Measurements from ENCODE around the gene MEIKIN. TPM values are rescaled to one million over a fixed set of nuclear protein-coding genes. Genes with fewer than 3 reads are reported as not detected.
"Not testable (repeated sequence)": the region's sequence is repeated elsewhere in the genome, so short reads cannot be mapped to it uniquely, and the experiment has no call there.

The MEIKIN gene
- total RNA-seq, 5 donors from 2014 or later (not counting 1 experiment from before 2014, with no cell fraction given): 0.22 to 1.6 (median 0.73) TPM; not detected in 1

DNA sequence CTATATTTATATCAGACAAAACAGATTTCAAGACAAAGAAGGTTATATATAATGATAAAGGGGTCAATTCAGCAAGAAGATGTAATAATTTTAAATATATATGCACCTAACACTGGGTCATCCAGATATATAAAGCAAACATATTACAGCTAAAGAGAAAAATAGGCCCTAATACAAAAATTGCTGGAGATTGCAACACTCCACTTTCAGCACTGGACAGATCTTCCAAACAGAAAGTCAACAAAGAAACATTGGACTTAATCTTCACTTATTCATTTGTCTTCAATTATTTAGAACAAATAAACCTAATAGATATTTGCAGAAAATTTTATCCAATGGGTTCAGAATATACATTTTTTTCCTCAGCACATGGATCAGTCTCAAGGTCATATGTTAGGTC lies 45.8 kb downstream of the MEIKIN start:
- no peak overlapping the region for H3K4me3 ChIP-seq (ENCODE audit: control insufficient read depth in 1 of 2, extremely low read depth in 1 of 2, low read length in 1 of 2)
- peaks cover 4% of the 10 kb centered on the region for H3K9me3 ChIP-seq
- Mint-ChIP-seq H3K27ac (no peak overlapping the region), H3K9me3 (peaks cover 33 to 43% (median 36%) of the 10 kb centered on the region in 3 donors), H3K4me3 (no peak overlapping the region), H3K27me3 (peaks cover 0 to 16% of the 10 kb centered on the region in 2 donors), H3K36me3 (peaks cover 47% of the 10 kb centered on the region), H3K4me1 (peaks cover 13 to 28% (median 18%) of the 10 kb centered on the region in 3 donors)
- H3K27me3 ChIP-seq (replicated peaks in 1 of 2; ENCODE audit: control insufficient read depth in 2 of 2, extremely low read depth in 1 of 2, insufficient read depth in 2 of 2, low read length in 1 of 2): peaks cover 0 to 14% of the 10 kb centered on the region in 2 experiments
- H3K27ac ChIP-seq (ENCODE audit: low read length): no peak overlapping the region
- ATAC-seq (replicated peaks in 1 of 4) (no peak), DNase-seq (no peak)
- no peaks in the 10 kb centered on the region for H3K36me3 ChIP-seq (ENCODE audit: control insufficient read depth in 2 of 2, extremely low read depth in 1 of 2, insufficient read depth in 1 of 2, low read length in 1 of 2)
- CTCF ChIA-PET: no interaction called here
- H3K4me1 ChIP-seq (ENCODE audit: control insufficient read depth in 1 of 2, extremely low read depth in 1 of 2, insufficient read depth in 2 of 2, low read length in 2 of 2): peaks cover 0 to 15% of the 10 kb centered on the region in 2 experiments
- POLR2A ChIA-PET: no interaction called here

DNA sequence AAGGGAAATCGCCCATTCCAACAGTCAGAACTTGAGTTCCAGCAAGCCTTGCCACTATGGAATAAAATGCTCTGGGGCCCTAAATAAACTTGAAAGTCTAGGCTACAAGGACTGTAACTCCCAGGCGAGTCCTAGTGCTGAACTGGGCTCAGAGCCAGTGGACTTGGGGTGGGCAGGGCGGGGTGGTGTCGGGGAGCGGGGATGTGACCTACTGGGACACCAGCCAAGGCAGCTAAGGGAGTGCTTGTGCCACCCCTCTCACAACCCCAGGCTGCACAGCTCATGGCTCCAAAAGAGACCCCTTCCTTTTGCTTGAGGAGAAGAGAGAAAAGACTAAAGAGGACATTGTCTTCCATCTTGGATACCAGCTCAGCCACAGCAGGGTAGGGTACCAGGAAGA lies 61.5 kb downstream of the MEIKIN start:
- H3K4me1 ChIP-seq (ENCODE audit: control insufficient read depth in 1 of 2, extremely low read depth in 1 of 2, insufficient read depth in 2 of 2, low read length in 2 of 2): no peaks in the 10 kb centered on the region
- H3K4me3 ChIP-seq (ENCODE audit: control insufficient read depth in 1 of 2, extremely low read depth in 1 of 2, low read length in 1 of 2): no peak overlapping the region
- Mint-ChIP-seq H3K4me1 (no peaks in the 10 kb centered on the region), H3K4me3 (no peak overlapping the region), H3K9me3 (peaks cover 0 to 11% (median 5%) of the 10 kb centered on the region in 3 donors), H3K27me3 (no peaks in the 10 kb centered on the region), H3K27ac (no peak overlapping the region), H3K36me3 (no peaks in the 10 kb centered on the region)
- ChIA-PET CTCF (no interaction called here), POLR2A (no interaction called here)
- no peak overlapping the region for H3K27ac ChIP-seq (ENCODE audit: low read length)
- H3K27me3 ChIP-seq (replicated peaks in 1 of 2; ENCODE audit: control insufficient read depth in 2 of 2, extremely low read depth in 1 of 2, insufficient read depth in 2 of 2, low read length in 1 of 2): no peaks in the 10 kb centered on the region
- ATAC-seq (replicated peaks in 1 of 4) (no peak), DNase-seq (no peak)
- H3K36me3 ChIP-seq (ENCODE audit: control insufficient read depth in 2 of 2, extremely low read depth in 1 of 2, insufficient read depth in 1 of 2, low read length in 1 of 2): no peaks in the 10 kb centered on the region
- no peaks in the 10 kb centered on the region for H3K9me3 ChIP-seq
- no CpG with 5 or more reads among the region's 5 CpGs for WGBS (ENCODE audit: insufficient coverage)

DNA sequence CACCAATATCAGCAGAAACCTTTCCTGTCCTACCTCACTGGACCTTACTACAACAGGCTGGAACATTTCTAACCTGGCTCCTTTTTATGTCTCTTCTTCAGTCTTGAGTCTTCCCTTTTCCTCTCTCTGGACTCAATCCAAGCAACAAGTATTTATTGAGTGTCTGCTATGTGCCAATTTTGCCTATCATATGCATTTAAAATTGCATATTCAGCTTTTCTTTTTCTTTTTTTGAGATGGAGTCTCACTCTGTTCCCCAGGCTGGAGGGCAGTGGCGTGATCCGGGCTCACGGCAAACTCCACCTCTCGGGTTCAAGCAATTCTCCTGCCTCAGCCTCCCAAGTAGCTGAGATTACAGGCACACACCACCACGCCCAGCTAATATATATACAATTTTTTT lies 65.8 kb downstream of the MEIKIN start:
- no peak overlapping the region for H3K27ac Mint-ChIP-seq
- H3K4me1 Mint-ChIP-seq: no peaks in the 10 kb centered on the region
- no CpG with 5 or more reads among the region's 5 CpGs for WGBS (ENCODE audit: insufficient coverage)
- peaks cover 0 to 2% (median 0%) of the 10 kb centered on the region in 3 donors for H3K9me3 Mint-ChIP-seq
- H3K36me3 ChIP-seq (ENCODE audit: control insufficient read depth in 2 of 2, extremely low read depth in 1 of 2, insufficient read depth in 1 of 2, low read length in 1 of 2): no peaks in the 10 kb centered on the region
- ChIA-PET POLR2A (no interaction called here), CTCF (no interaction called here)
- H3K4me1 ChIP-seq (ENCODE audit: control insufficient read depth in 1 of 2, extremely low read depth in 1 of 2, insufficient read depth in 2 of 2, low read length in 2 of 2): no peaks in the 10 kb centered on the region
- no peaks in the 10 kb centered on the region for H3K9me3 ChIP-seq
- ATAC-seq (replicated peaks in 1 of 4) (no peak), DNase-seq (no peak)
- no peaks in the 10 kb centered on the region for H3K36me3 Mint-ChIP-seq
- H3K27me3 Mint-ChIP-seq: no peaks in the 10 kb centered on the region
- no peak overlapping the region for H3K27ac ChIP-seq (ENCODE audit: low read length)
- no peaks in the 10 kb centered on the region for H3K27me3 ChIP-seq (replicated peaks in 1 of 2; ENCODE audit: control insufficient read depth in 2 of 2, extremely low read depth in 1 of 2, insufficient read depth in 2 of 2, low read length in 1 of 2)
- H3K4me3 ChIP-seq (ENCODE audit: control insufficient read depth in 1 of 2, extremely low read depth in 1 of 2, low read length in 1 of 2): no peak overlapping the region
- H3K4me3 Mint-ChIP-seq: no peak overlapping the region

DNA sequence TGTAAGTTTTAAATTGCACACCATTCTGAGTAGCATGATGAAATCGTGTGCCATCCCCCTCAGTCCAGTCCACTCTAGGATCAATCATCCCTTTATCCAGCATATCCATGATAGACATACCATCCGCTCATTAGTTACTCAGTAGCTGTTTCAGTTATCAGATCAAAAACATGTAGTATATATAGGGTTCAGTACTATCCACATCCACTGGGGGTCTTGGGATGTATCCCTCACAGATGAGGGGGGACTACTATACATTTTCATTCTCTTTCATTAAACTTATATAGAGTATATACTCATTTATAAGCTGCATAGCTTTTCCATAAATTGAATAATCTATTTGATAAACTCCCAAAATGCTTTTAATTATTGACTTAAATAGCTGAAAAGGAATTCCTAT lies 67.6 kb downstream of the MEIKIN start:
- Mint-ChIP-seq H3K36me3 (peaks cover 4% of the 10 kb centered on the region), H3K4me3 (no peak overlapping the region), H3K9me3 (peaks cover 0 to 2% (median 0%) of the 10 kb centered on the region in 3 donors), H3K27me3 (no peaks in the 10 kb centered on the region), H3K4me1 (no peaks in the 10 kb centered on the region), H3K27ac (no peak overlapping the region)
- no peak overlapping the region for H3K4me3 ChIP-seq (ENCODE audit: control insufficient read depth in 1 of 2, extremely low read depth in 1 of 2, low read length in 1 of 2)
- no peaks in the 10 kb centered on the region for H3K36me3 ChIP-seq (ENCODE audit: control insufficient read depth in 2 of 2, extremely low read depth in 1 of 2, insufficient read depth in 1 of 2, low read length in 1 of 2)
- DNase-seq (no peak), ATAC-seq (replicated peaks in 1 of 4) (no peak)
- no peak overlapping the region for H3K27ac ChIP-seq (ENCODE audit: low read length)
- no peaks in the 10 kb centered on the region for H3K4me1 ChIP-seq (ENCODE audit: control insufficient read depth in 1 of 2, extremely low read depth in 1 of 2, insufficient read depth in 2 of 2, low read length in 2 of 2)
- CTCF ChIA-PET: no interaction called here
- 100% methylated on average over 1 of the region's 2 CpGs for WGBS (ENCODE audit: insufficient coverage)
- POLR2A ChIA-PET: no interaction called here
- no peaks in the 10 kb centered on the region for H3K27me3 ChIP-seq (replicated peaks in 1 of 2; ENCODE audit: control insufficient read depth in 2 of 2, extremely low read depth in 1 of 2, insufficient read depth in 2 of 2, low read length in 1 of 2)
- H3K9me3 ChIP-seq: no peaks in the 10 kb centered on the region

DNA sequence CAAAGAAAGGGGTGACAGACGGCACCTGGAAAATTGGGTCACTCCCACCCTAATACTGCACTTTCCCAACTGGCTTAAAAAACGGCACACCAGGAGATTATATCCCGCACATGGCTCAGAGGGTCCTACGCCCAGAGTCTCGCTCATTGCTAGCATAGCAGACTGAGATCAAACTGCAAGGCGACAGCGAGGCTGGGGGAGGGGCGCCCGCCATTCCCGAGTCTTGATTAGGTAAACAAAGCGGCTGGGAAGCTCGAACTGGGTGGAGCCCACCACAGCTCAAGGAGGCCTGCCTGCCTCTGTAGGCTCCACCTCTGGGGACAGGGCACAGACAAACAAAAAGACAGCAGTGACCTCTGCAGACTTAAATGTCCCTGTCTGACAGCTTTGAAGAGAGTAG lies 74.2 kb downstream of the MEIKIN start:
- ATAC-seq (replicated peaks in 1 of 4); H3K27me3 Mint-ChIP-seq; H3K27ac ChIP-seq (ENCODE audit: low read length); DNase-seq; POLR2A ChIA-PET; H3K4me3 ChIP-seq (ENCODE audit: control insufficient read depth in 1 of 2, extremely low read depth in 1 of 2, low read length in 1 of 2); H3K27me3 ChIP-seq (replicated peaks in 1 of 2; ENCODE audit: control insufficient read depth in 2 of 2, extremely low read depth in 1 of 2, insufficient read depth in 2 of 2, low read length in 1 of 2); H3K27ac Mint-ChIP-seq; H3K4me3 Mint-ChIP-seq; H3K4me1 Mint-ChIP-seq; H3K36me3 ChIP-seq (ENCODE audit: control insufficient read depth in 2 of 2, extremely low read depth in 1 of 2, insufficient read depth in 1 of 2, low read length in 1 of 2); H3K9me3 ChIP-seq; CTCF ChIA-PET; H3K4me1 ChIP-seq (ENCODE audit: control insufficient read depth in 1 of 2, extremely low read depth in 1 of 2, insufficient read depth in 2 of 2, low read length in 2 of 2): not testable (repeated sequence)
- Mint-ChIP-seq H3K9me3 (peaks cover 13 to 18% (median 17%) of the 10 kb centered on the region in 3 donors), H3K36me3 (peaks cover 21% of the 10 kb centered on the region)
- WGBS (ENCODE audit: insufficient coverage): 95% methylated on average over 7 of the region's 12 CpGs

DNA sequence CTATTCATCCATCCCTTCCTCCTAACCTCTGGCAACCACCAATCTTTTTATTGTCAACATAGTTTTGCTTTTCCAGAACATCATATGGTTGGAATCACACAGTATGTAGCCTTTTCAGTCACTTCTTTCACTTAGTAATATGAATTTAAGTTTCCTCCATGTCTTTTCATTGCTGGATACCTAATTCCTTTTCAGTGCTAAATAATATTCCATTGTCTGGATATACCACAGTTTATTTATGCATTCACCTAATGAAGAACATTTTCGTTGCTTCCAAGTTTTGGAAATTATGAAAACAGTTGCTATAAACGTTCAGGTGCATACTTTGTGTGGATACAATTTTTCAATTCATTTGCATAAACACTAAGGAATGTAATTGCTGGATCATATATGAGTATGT lies 77.9 kb downstream of the MEIKIN start:
- no peak overlapping the region for H3K4me3 ChIP-seq (ENCODE audit: control insufficient read depth in 1 of 2, extremely low read depth in 1 of 2, low read length in 1 of 2)
- peaks cover 33 to 38% (median 33%) of the 10 kb centered on the region in 3 donors for H3K9me3 Mint-ChIP-seq
- H3K27me3 ChIP-seq (replicated peaks in 1 of 2; ENCODE audit: control insufficient read depth in 2 of 2, extremely low read depth in 1 of 2, insufficient read depth in 2 of 2, low read length in 1 of 2): peaks cover 0 to 4% of the 10 kb centered on the region in 2 experiments
- H3K4me1 Mint-ChIP-seq: no peaks in the 10 kb centered on the region
- H3K36me3 Mint-ChIP-seq: peaks cover 17% of the 10 kb centered on the region
- no peak overlapping the region for H3K27ac Mint-ChIP-seq
- H3K36me3 ChIP-seq (ENCODE audit: control insufficient read depth in 2 of 2, extremely low read depth in 1 of 2, insufficient read depth in 1 of 2, low read length in 1 of 2): no peaks in the 10 kb centered on the region
- DNase-seq: no peak
- POLR2A ChIA-PET: no interaction called here
- no peak overlapping the region for H3K27ac ChIP-seq (ENCODE audit: low read length)
- H3K9me3 ChIP-seq: peaks cover 13% of the 10 kb centered on the region
- no peak for ATAC-seq (replicated peaks in 1 of 4)
- no peak overlapping the region for H3K4me3 Mint-ChIP-seq
- H3K4me1 ChIP-seq (ENCODE audit: control insufficient read depth in 1 of 2, extremely low read depth in 1 of 2, insufficient read depth in 2 of 2, low read length in 2 of 2): no peaks in the 10 kb centered on the region
- 40% methylated on average over 1 of the region's 2 CpGs for WGBS (ENCODE audit: insufficient coverage)
- H3K27me3 Mint-ChIP-seq: peaks cover 0 to 3% of the 10 kb centered on the region in 2 donors
- CTCF ChIA-PET: no interaction called here

DNA sequence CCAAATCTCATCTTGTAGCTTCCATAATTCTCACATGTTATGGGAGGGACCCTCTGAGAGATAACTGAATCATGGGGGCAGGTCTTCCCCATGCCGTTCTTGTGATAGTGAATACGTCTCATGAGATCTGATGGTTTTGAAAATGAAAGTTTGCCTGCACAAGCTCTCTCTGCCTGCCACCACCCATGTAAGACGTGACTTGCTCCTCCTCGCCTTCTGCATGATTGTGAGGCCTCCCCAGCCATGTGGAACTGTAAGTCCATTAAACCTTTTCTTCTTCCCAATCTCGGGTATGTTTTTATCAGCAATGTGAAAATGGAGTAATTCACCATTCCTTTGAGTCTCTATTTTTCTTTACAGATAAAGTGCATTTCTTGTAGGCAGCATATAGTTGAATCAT lies 81.8 kb downstream of the MEIKIN start:
- Mint-ChIP-seq H3K4me3 (no peak overlapping the region), H3K27ac (no peak overlapping the region)
- no peak for DNase-seq

More for the DNA sequence above, 81.8 kb downstream of the MEIKIN start:
- ATAC-seq (replicated peaks in 1 of 4): no peak
- Histone ChIP-seq H3K36me3 (ENCODE audit: control insufficient read depth in 2 of 2, extremely low read depth in 1 of 2, insufficient read depth in 1 of 2, low read length in 1 of 2) (no peaks in the 10 kb centered on the region), H3K27me3 (replicated peaks in 1 of 2; ENCODE audit: control insufficient read depth in 2 of 2, extremely low read depth in 1 of 2, insufficient read depth in 2 of 2, low read length in 1 of 2) (peaks cover 0 to 4% of the 10 kb centered on the region in 2 experiments), H3K27ac (ENCODE audit: low read length) (no peak overlapping the region), H3K9me3 (peaks cover 13% of the 10 kb centered on the region), H3K4me1 (ENCODE audit: control insufficient read depth in 1 of 2, extremely low read depth in 1 of 2, insufficient read depth in 2 of 2, low read length in 2 of 2) (no peaks in the 10 kb centered on the region), H3K4me3 (ENCODE audit: control insufficient read depth in 1 of 2, extremely low read depth in 1 of 2, low read length in 1 of 2) (no peak overlapping the region)
- Mint-ChIP-seq H3K4me1 (no peaks in the 10 kb centered on the region), H3K9me3 (peaks cover 26 to 39% (median 26%) of the 10 kb centered on the region in 3 donors), H3K36me3 (peaks cover 13% of the 10 kb centered on the region), H3K27me3 (peaks cover 0 to 3% of the 10 kb centered on the region in 2 donors)
- CTCF ChIA-PET: no interaction called here
- WGBS (ENCODE audit: insufficient coverage): 100% methylated on average over 1 of the region's 5 CpGs
- POLR2A ChIA-PET: no interaction called here
